SK-N-MC (cell line): ENCODE results near the gene ABHD1.

Source experiments
- EZH2 ChIP-seq: fragments of 200-600 bp; sonication (generic); IDR thresholded peaks from one replicate; pipeline ENCODE4 v1.6.1; 2017; ENCODE audit warnings: antibody characterized with exemption
- POLR2AphosphoS5 ChIP-seq: IDR thresholded peaks from 2 replicates; pipeline ENCODE4 v1.6.1; 2012; ENCODE audit warnings: mild to moderate bottlenecking, low read depth, low read length, borderline replicate concordance

GRCh38 chr2:27160191-27160590 lies 36.6 kb downstream of the ABHD1 start:
- TF ChIP-seq EZH2 (no peak), POLR2AphosphoS5 (no peak)
